ENCODE data around the gene GMDS.

GMDS gene

DNA sequence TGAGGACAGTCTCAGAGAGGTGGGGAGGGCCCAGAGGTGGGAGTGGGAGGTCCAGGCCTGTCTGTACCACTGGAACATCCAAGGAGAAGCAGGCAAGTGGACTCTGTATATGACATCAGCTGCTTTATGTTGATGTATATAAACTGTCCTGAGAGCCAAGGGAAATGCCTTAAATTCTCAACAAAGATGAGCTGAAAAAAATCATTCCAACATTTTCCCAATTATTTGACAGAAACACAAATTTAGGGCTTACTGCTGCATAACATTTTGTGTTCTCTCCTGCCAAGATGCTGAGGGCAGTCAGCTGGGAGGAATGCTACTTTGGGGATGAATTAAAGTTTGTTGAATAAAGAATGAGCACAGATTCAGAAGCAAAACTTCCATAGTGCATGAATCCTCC lies 582.9 kb downstream of the GMDS start:
- no peak for TF ChIP-seq CTCF (IDR thresholded peaks at IDR 0.05; ENCODE audit: borderline replicate concordance, insufficient read depth, low read depth, low read length)

GRCh38 chr6:1659816-1660215 lies 585.6 kb downstream of the GMDS start:
- no peak for TF ChIP-seq CTCF (IDR thresholded peaks at IDR 0.05; ENCODE audit: borderline replicate concordance, insufficient read depth, low read depth, low read length)
- H3K4me3 ChIP-seq (ENCODE audit: low read depth, low read length) = no peak overlapping the region

More for the DNA sequence above, 582.9 kb downstream of the GMDS start:
- H3K4me3 ChIP-seq (ENCODE audit: low read depth, low read length) = no peak overlapping the region

DNA sequence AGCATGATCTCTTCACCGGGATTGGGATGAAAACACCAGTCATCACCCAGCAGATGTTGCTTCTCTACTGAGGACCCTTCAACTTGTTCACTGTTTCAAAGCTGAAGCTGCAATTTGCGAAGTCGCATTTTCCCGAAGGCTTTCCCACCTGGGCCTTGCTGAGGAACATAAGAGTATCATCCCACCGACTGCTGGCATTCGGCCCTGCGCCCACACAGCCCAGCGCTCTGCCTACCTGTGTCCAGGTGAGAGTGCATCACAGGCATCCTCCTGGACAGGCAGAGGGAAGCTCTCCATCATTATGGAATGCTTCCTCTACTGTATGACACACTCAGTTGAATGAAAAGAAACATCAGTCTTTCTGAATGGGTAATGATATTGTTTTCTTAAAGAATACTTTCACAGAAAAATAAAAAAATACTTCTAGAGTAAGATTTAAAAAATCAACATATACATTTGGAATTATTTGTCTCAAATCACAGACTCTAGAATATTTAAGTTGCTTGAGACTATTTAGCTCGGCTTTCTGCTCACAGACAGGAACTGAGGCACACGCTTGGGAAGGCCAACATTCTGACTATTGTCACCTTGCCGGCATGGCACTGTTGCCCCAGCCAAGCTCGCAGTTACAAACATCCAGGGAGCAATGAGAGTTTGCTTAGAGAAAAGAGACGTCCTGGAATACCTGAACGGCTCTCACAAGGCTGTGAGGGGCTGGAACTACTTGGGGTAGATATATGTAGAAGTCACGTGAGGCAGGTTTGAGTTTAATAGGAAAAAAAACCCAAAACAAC lies 587.0 kb downstream of the GMDS start:
- no peak for TF ChIP-seq CTCF (IDR thresholded peaks at IDR 0.05; ENCODE audit: borderline replicate concordance, insufficient read depth, low read depth, low read length)
- no peak overlapping the region for H3K4me3 ChIP-seq (ENCODE audit: low read depth, low read length)

GRCh38 chr6:1657771-1658165 lies 587.6 kb downstream of the GMDS start:
- H3K4me3 ChIP-seq (ENCODE audit: low read depth, low read length) = no peak overlapping the region
- TF ChIP-seq CTCF (IDR thresholded peaks at IDR 0.05; ENCODE audit: borderline replicate concordance, insufficient read depth, low read depth, low read length) = no peak

- H3K4me3 ChIP-seq (ENCODE audit: low read depth, low read length) = no peak overlapping the region
- no peak for TF ChIP-seq CTCF (IDR thresholded peaks at IDR 0.05; ENCODE audit: borderline replicate concordance, insufficient read depth, low read depth, low read length)
Measured at GRCh38 chr6:1657116-1657770, 588.2 kb downstream of the GMDS start.

- TF ChIP-seq CTCF (IDR thresholded peaks at IDR 0.05; ENCODE audit: borderline replicate concordance, insufficient read depth, low read depth, low read length) = no peak
- H3K4me3 ChIP-seq (ENCODE audit: low read depth, low read length) = no peak overlapping the region
Measured at GRCh38 chr6:1654054-1654453, 591.4 kb downstream of the GMDS start.

DNA sequence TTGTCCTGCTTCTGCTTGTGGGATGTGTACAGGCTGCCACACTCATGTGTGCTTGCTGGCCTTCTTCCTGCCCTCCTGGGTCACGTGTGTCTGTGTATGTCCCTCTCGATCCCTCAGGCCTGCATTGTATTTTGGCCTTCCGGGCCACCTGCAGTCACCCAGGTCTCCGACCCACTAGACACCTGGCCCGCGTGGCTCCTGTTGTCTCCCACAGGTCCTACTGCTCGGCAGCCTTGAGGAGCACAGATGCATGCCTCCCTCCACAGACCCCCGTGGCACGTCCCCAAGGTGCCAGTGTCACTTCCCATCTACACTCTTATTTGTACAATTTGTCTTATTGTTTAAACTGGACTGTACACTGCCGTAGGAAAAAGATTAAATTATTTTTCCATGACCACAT lies 592.6 kb downstream of the GMDS start:
- no peak for TF ChIP-seq CTCF (IDR thresholded peaks at IDR 0.05; ENCODE audit: borderline replicate concordance, insufficient read depth, low read depth, low read length)
- no peak overlapping the region for H3K4me3 ChIP-seq (ENCODE audit: low read depth, low read length)
